Nucleus accumbens (tissue), 56 donors: ENCODE data around the gene OPCML.
A peak's percentile ranks its signal among the peaks of the same experiment; 100 is the strongest.

Experiments
- DNase-seq, 56 donors: peaks; one replicate each; lab custom pipeline; 2025; lab: John Stamatoyannopoulos, UW

Gene OPCML

GRCh38 chr11:132561937-132562336 is 970.4 kb downstream of the OPCML start:
- DNase-seq, result no peak

GRCh38 chr11:132559331-132560036 is 972.8 kb downstream of the OPCML start:
- no peak for DNase-seq

DNA sequence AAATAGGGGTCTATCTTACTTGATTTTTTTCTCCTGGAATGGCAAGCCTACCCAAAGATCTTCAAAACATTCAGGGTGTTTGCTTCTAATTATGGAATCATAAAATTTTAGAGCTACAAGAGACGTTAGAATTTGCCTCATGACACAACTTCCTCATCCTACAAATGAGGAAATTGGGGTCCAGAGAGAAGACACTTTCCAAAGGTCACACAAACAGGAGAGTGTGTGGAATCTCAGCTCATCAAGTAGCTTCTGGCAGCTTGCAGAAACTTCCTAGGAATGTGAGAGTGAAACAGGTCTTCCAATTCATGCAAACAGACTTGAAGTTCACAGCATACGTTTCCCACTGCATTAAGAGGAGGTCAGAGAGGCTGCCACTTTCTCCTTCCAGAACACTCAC is 976.0 kb downstream of the OPCML start:
- no peak for DNase-seq

DNA sequence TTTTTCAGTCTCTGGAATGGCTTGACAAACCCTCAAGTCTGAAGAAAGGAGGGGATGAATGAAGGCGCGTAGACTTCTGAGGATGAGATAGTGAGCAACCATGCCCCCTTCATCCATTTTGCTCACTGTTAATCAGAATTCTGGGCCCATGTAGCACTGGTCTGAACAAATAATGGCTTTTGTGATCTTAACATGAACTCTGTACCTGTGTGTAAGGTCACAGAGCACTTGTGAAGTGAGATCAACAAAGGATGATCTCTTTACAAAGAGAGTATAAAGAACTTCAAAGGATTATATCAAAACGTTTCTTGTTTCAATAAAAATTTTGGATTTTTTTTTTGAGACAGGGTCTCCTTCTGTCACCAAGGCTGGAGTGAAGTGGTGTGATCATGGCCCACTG is 976.7 kb downstream of the OPCML start:
- no peak for DNase-seq

- DNase-seq, result no peak
These were observed 981.3 kb downstream of the OPCML start for GRCh38 chr11:132551016-132551415.

DNA sequence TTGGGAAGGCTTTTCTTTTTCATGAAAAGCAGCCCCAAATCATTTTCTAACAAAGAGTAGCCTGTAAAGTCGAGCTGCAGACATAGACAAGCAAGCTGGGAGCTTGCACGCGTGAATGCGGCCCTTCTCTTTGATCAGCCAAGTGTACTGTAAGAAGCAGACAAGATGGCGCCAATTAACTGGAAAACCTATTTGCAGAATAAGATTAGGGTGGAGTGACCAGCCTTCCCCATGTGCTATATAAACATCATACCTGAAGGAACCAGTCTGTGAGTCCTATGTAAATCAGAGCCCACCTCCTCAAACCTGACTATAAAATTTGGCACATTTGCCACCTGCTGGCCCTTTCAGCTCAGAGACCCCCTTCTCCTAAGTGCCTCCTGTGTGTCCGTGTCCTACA is 982.7 kb downstream of the OPCML start:
- DNase-seq, result no peak

DNA sequence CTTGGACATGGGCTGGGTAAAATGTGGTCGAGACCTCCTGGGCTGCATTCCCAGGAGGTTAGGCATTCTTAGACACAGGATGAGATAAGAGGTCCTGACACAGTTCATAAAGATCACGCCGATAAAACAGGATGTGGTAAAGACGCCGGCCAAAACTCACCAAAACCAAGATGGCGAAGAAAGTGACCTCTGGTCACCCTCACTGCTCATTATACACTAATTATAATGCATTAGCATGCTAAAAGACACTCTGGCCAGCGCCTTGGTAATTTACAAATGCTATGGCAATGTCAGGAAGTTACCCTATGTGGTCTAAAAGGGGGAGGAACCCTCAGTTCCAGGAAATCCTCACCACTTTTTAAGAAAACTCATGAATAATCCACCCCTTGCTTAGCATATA is 983.3 kb downstream of the OPCML start:
- no peak for DNase-seq

DNA sequence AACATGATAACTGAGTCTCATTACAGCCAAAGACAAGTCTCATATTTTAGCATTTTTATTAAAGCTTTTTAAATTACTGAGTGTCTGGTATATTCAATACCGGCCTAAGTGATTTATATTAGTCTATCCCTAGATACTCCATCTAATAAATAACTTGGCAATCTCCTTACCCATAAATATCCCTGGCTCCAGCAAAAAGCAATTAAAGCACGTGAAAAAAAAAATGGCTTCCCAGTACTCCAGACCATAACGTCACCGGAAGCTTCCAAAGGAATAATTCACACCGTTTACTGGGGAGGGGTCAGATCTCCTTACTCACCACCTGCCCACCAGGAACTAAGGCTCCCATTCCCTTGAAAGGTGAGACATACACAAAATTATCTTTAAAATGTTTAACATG is 988.3 kb downstream of the OPCML start:
- DNase-seq, result no peak

- DNase-seq, result no peak
These were observed 990.5 kb downstream of the OPCML start for GRCh38 chr11:132541794-132542193.

GRCh38 chr11:132540581-132540980 is 991.7 kb downstream of the OPCML start:
- no peak for DNase-seq

- DNase-seq, result no peak
These were observed 992.5 kb downstream of the OPCML start for GRCh38 chr11:132539590-132540368.

DNA sequence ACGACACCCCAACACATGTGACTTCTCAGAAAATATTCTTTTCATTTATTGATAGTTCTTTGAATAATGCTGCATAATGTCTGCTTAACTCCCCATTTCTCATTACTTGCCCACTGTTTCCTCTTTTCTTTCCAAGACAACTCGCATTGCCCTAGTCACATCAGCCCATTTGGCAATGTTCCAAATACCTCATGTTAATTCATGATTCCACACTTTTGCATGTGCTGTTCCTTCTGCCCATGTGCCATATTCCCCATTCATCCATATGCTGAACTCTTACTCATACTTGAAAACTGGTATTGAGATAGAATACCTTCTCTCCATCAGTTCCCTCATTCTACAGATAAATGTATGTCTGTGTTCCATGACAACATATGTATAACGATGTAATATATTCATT is 993.7 kb downstream of the OPCML start:
- no peak for DNase-seq

- peak in 1 of 56 donors; percentile 3 for DNase-seq
These were observed 996.5 kb downstream of the OPCML start for GRCh38 chr11:132535830-132536229.

DNA sequence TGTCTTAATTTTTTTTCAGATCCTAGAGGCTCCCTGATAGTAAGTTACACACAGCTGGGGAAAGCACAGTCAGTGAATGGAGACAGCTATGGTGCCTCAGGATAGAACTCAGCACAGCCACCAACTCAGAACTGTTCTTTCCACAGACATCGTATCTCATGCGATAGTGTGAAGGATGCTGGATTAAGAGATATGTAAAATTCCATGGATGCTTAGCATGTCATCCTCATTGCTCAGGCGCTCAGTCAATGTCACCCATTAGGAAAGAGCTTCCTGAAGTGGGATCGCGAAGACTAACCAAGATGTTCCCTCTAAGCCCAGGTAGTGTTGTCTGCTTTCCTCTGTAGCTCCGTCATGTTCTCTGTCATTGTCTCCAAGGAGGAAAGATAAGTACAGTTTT is 1000.4 kb downstream of the OPCML start:
- DNase-seq, result no peak

GRCh38 chr11:132528181-132528580 is 1004.1 kb downstream of the OPCML start:
- no peak for DNase-seq

- DNase-seq, result no peak
These were observed 1008.4 kb downstream of the OPCML start for GRCh38 chr11:132523929-132524328.

DNA sequence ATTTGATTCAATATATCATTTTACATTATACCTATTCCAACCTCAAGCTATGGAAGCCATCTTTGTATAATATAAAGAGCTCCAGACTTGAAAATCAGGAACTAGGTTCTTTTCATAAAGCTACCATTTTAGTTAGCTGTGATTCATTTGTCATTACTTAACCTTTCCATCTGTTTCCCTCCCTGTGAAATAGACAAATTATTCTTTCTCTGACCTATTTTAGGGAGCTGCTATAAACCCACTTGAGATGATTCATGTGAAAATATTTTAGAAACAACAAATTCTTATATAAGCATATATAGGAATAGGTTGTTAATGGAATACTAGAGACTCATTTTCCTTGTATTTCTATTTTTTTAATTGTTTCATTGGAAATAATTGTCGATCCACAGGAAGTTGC is 1012.1 kb downstream of the OPCML start:
- DNase-seq, result no peak

DNA sequence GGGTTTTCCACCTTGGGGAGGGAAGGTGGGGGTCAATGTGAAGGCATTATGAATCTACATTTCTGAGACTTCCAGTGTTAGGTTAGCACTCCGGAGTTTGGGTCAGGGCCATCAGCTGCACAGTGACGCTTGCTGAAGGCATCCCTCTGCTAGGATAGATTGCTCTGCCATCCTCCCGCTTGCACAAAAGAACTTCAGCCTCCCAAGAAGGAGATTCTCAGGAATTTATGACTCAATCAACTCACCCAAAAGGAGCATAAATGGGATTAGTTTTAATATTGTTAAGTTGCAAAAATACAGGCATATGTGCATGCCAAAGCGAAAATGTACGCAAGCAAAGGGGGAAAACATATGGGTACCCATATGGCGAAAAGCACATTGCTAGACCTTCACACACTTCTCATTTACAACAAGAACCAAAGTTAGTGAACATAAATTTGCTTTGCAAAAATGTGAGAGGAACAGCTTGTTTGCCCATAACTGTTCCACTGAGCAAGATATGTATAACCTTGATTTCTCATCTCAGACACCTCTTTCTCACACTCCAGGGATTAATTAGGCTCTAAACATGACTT is 1013.0 kb downstream of the OPCML start:
- DNase-seq, result no peak

DNA sequence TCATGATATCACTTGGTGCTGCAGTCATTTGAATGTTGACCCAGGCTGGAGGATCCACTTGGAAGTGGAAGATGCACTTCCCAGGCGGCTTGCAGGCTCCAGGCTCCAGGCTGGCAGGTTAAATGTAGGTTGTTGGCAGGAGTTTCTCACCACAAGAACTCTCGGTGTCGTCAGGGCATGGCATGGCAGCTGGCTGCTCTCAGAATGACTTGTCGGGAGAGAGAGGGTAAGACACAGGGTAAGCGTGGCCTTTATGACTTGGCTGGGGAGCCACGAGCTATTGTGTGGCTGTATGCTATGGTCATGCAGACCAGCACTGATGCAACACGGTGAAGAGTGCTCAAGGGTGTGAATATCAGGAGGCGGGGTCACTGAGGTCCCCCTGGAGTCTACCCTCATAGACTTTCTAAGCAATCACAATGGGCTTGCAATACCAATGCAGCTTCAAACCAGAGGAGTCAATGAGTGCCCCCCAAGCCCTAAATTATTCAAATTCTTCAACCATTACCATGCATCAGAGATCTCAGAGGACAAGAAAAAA is 1027.7 kb downstream of the OPCML start:
- no peak for DNase-seq

- DNase-seq, result no peak
These were observed 1030.9 kb downstream of the OPCML start for GRCh38 chr11:132501356-132501755.

DNA sequence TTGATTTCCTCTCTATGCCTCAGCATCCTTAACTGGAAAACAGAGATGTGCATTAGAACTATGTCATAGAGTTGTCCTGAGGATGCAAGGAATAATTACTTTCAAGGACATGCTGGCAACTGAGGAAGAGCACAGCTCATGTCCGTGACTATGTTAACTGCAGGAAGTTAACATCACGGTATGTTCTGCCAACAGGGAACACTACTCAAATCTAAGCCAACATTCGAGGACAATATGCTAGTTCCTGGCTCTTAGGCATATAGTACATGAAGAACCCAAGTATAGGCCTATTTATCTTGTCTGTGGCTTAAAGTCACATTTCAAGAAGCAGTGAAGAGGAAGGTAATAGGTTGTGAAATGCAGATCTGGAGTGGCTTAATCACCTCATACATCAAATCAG is 1032.6 kb downstream of the OPCML start:
- DNase-seq, result no peak

- DNase-seq, result no peak
These were observed 1036.0 kb downstream of the OPCML start for GRCh38 chr11:132496341-132496740.
